SK-N-SH (cell line): ENCODE data around the gene MAP10. TPM values are rescaled to one million over a fixed set of nuclear protein-coding genes. Genes with fewer than 3 reads are reported as not detected.

Experiments
- CTCF ChIA-PET: fragments of 300-600, 350-600 bp; formaldehyde crosslinking; extraction: SDS; loops from one replicate; lab custom pipeline; 2021; lab: Yijun Ruan, JAX
- POLR2A ChIA-PET: fragments of 350-600 bp; sonication (Branson Sonifier 250); formaldehyde crosslinking; extraction: SDS; loops from one replicate; lab custom pipeline; 2020; ENCODE audit warnings: antibody characterized with exemption, inconsistent platforms; lab: Yijun Ruan, JAX
- DNase-seq: peaks from one replicate; pipeline ENCODE4 v3.0.0; 2012
- H2AFZ ChIP-seq: fragments of 200-600 bp; sonication (generic); 2 replicates; pipeline ENCODE4 v1.8.1; 2016; ENCODE audit warnings: antibody characterized with exemption, mild to moderate bottlenecking, low read depth
- H3F3A ChIP-seq: fragments of 200-600 bp; sonication (generic); replicated peaks from 2 replicates; pipeline ENCODE3; 2016; ENCODE audit warnings: antibody characterized with exemption, mild to moderate bottlenecking; ENCODE audit not compliant: insufficient read depth
- H3K27ac ChIP-seq, 2 experiments: fragments of 200-500 bp in 1 of 2; fragments of 200-600 bp in 1 of 2; sonication (Bioruptor generic) in 1 of 2; sonication (generic), shearing (Covaris generic) in 1 of 2; 2 replicates each; pipeline versions ENCODE4 v1.5.1 to v1.6.1; 2014 to 2016; ENCODE audit warnings: low read depth in 2 of 2, inconsistent platforms in 1 of 2, low read length in 1 of 2, mild to moderate bottlenecking in 1 of 2, mixed read lengths in 1 of 2
- H3K27me3 ChIP-seq: fragments of 200-600 bp; sonication (generic), shearing (Covaris generic); 2 replicates; pipeline ENCODE4 v1.6.1; 2016; ENCODE audit warnings: mixed run types; ENCODE audit not compliant: insufficient read depth
- H3K36me3 ChIP-seq, 2 experiments: fragments of 200-500 bp in 1 of 2; fragments of 200-600 bp in 1 of 2; sonication (Bioruptor generic) in 1 of 2; sonication (generic) in 1 of 2; replicated peaks in 1 of 2; 2 replicates each; pipeline versions ENCODE3 to v1.5.1; 2014 to 2016; ENCODE audit warnings: low read length in 1 of 2, mild to moderate bottlenecking in 1 of 2; ENCODE audit not compliant: insufficient read depth in 2 of 2, control insufficient read depth in 1 of 2
- H3K4me1 ChIP-seq, 2 experiments: fragments of 200-500 bp in 1 of 2; fragments of 200-600 bp in 1 of 2; sonication (Bioruptor generic) in 1 of 2; sonication (generic), shearing (Covaris generic) in 1 of 2; 2 replicates each; pipeline versions ENCODE4 v1.5.1 to v1.6.1; 2014 to 2016; ENCODE audit warnings: low read depth in 1 of 2, low read length in 1 of 2, mixed run types in 1 of 2; ENCODE audit not compliant: insufficient read depth in 2 of 2, control insufficient read depth in 1 of 2
- H3K4me2 ChIP-seq: fragments of 200-600 bp; sonication (generic), shearing (Covaris generic); 2 replicates; pipeline ENCODE4 v1.6.1; 2017; ENCODE audit warnings: mixed run types
- H3K4me3 ChIP-seq, 2 experiments: fragments of 200-500 bp in 1 of 2; fragments of 200-600 bp in 1 of 2; sonication (Bioruptor generic) in 1 of 2; sonication (generic), shearing (Covaris generic) in 1 of 2; 2 replicates each; pipeline versions ENCODE4 v1.5.1 to v1.8.1; 2014 to 2016; ENCODE audit warnings: low read depth in 2 of 2, inconsistent platforms in 1 of 2, low read length in 1 of 2, mild to moderate bottlenecking in 1 of 2, mixed read lengths in 1 of 2, moderate library complexity in 1 of 2
- H3K79me2 ChIP-seq: fragments of 200-600 bp; sonication (generic); 2 replicates; pipeline ENCODE4 v1.8.1; 2017; ENCODE audit warnings: mild to moderate bottlenecking; ENCODE audit not compliant: insufficient read depth
- H3K9ac ChIP-seq: fragments of 200-600 bp; sonication (generic); 2 replicates; pipeline ENCODE4 v1.6.1; 2017; ENCODE audit warnings: mixed run types
- H3K9me2 ChIP-seq: fragments of 200-600 bp; sonication (generic); 2 replicates; pipeline ENCODE4 v1.6.1; 2017; ENCODE audit warnings: mixed run types
- H3K9me3 ChIP-seq: fragments of 200-600 bp; sonication (generic); 2 replicates; pipeline ENCODE4 v1.6.1; 2017; ENCODE audit warnings: mixed run types, mild to moderate bottlenecking, moderate library complexity
- H4K20me1 ChIP-seq: fragments of 200-600 bp; sonication (generic); 2 replicates; pipeline ENCODE4 v1.6.1; 2017; ENCODE audit warnings: mild to moderate bottlenecking, mixed run types; ENCODE audit not compliant: insufficient read depth
- EP300 ChIP-seq, 2 experiments: IDR thresholded peaks; 2 replicates each; pipeline versions ENCODE4 v1.4.0 to v1.6.1; 2012; ENCODE audit warnings: borderline replicate concordance in 1 of 2, low read depth in 1 of 2, low read length in 1 of 2
- FOSL2 ChIP-seq: IDR thresholded peaks from 2 replicates; pipeline ENCODE4 v1.4.0; 2012; ENCODE audit warnings: low read depth, mild to moderate bottlenecking, moderate library complexity, borderline replicate concordance
- FOXM1 ChIP-seq: IDR thresholded peaks from 2 replicates; pipeline ENCODE4 v1.4.0; 2012; ENCODE audit warnings: low read depth, mild to moderate bottlenecking
- GABPA ChIP-seq: IDR thresholded peaks from 2 replicates; pipeline ENCODE4 v1.4.0; 2012; ENCODE audit warnings: low read depth, mild to moderate bottlenecking
- GATA2 ChIP-seq: sonication (generic); formaldehyde crosslinking; IDR thresholded peaks from 2 replicates; pipeline ENCODE4 v1.5.0; 2020; ENCODE audit warnings: mild to moderate bottlenecking, missing genetic modification reagents
- JUND ChIP-seq: IDR thresholded peaks from 2 replicates; pipeline ENCODE4 v1.4.0; 2012
- MAX ChIP-seq: IDR thresholded peaks from 2 replicates; pipeline ENCODE4 v1.4.0; 2012; ENCODE audit warnings: low read depth
- NRF1 ChIP-seq: IDR thresholded peaks from 2 replicates; pipeline ENCODE4 v1.6.1; 2012; ENCODE audit warnings: low read depth, mild to moderate bottlenecking, low read length
- POLR2AphosphoS5 ChIP-seq: IDR thresholded peaks from 2 replicates; pipeline ENCODE4 v1.6.1; 2012; ENCODE audit warnings: low read depth, low read length
- RCOR1 ChIP-seq: fragments of 150-350 bp; IDR thresholded peaks from 2 replicates; pipeline ENCODE4 v1.6.1; 2017; ENCODE audit warnings: antibody characterized with exemption, low read length
- REST ChIP-seq: IDR thresholded peaks from 2 replicates; pipeline ENCODE4 v1.6.1; 2012; ENCODE audit warnings: mild to moderate bottlenecking, low read depth, low read length, moderate library complexity
- RXRA ChIP-seq: IDR thresholded peaks from 2 replicates; pipeline ENCODE4 v1.4.0; 2012; ENCODE audit warnings: low read depth, mild to moderate bottlenecking, borderline replicate concordance
- SIN3A ChIP-seq: IDR thresholded peaks from 2 replicates; pipeline ENCODE4 v1.6.1; 2012; ENCODE audit warnings: low read depth, mild to moderate bottlenecking, low read length, moderate library complexity, borderline replicate concordance
- SMC3 ChIP-seq: IDR thresholded peaks from 2 replicates; pipeline ENCODE4 v1.6.1; 2012; ENCODE audit warnings: low read depth, low read length, improper control_type of control experiment
- TAF1 ChIP-seq: IDR thresholded peaks from 2 replicates; pipeline ENCODE4 v1.6.1; 2012; ENCODE audit warnings: low read depth, mild to moderate bottlenecking, low read length, moderate library complexity, borderline replicate concordance
- USF1 ChIP-seq: IDR thresholded peaks from 2 replicates; pipeline ENCODE4 v1.4.0; 2012; ENCODE audit warnings: low read depth, borderline replicate concordance
- WGBS: methylation state at CpG from one replicate; pipeline ENCODE4 v1.1.6; 2017; ENCODE audit warnings: low lambda C conversion rate; 5-methylcytosine and 5-hydroxymethylcytosine counted together
- polyA plus RNA-seq, 3 experiments: library from polyadenylated mRNA; depleted of rRNA; stranded (reverse); fragments of >200 nt; gene quantifications; 2 replicates each; pipeline ENCODE4 v1.2.3, GENCODE V29; 2012

Gene MAP10
- polyA plus RNA-seq, 1 of the 3 experiments (the other 2 are of a cell fraction): 0.43 TPM

- 70% methylated on average over 7 of the region's 7 CpGs for WGBS
- POLR2A ChIA-PET: no interaction called here
These were observed 18.3 kb upstream of the MAP10 start for GRCh38 chr1:232786845-232787455.

GRCh38 chr1:232788235-232788872 is 16.9 kb upstream of the MAP10 start:
- Histone ChIP-seq H3K27ac (no peak overlapping the region), H3K27me3 (no peaks in the 10 kb centered on the region), H4K20me1 (no peaks in the 10 kb centered on the region), H3K4me3 (no peak overlapping the region; a peak in 1 of 4 replicates), H3K4me2 (no peak overlapping the region), H3K9me2 (no peaks in the 10 kb centered on the region), H3F3A (no peaks in the 10 kb centered on the region), H3K36me3 (no peaks in the 10 kb centered on the region), H3K9ac (no peak overlapping the region), H3K79me2 (no peaks in the 10 kb centered on the region), H3K9me3 (no peaks in the 10 kb centered on the region), H3K4me1 (no peaks in the 10 kb centered on the region; a peak in 1 of 4 replicates), H2AFZ (no peak overlapping the region)
- DNase-seq: no peak
- WGBS: 45% methylated on average over 7 of the region's 7 CpGs
- CTCF ChIA-PET: no interaction called here
- POLR2A ChIA-PET: no interaction called here
- TF ChIP-seq RXRA (no peak), USF1 (no peak), SMC3 (no peak), GABPA (no peak), MAX (no peak), NRF1 (no peak), JUND (no peak), EP300 (IDR thresholded peaks at IDR 0.05; ENCODE audit: borderline replicate concordance in 1 of 2, low read depth in 1 of 2, low read length in 1 of 2) (no peak), FOSL2 (no peak), SIN3A (no peak), TAF1 (no peak)

More at GRCh38 chr1:232786845-232787455, 18.3 kb upstream of the MAP10 start:
- no peaks in the 10 kb centered on the region for H3K27me3 ChIP-seq
- H3K36me3 ChIP-seq: no peaks in the 10 kb centered on the region
- no peak overlapping the region for H3K4me2 ChIP-seq
- H3K79me2 ChIP-seq: no peaks in the 10 kb centered on the region
- H3K27ac ChIP-seq: no peak overlapping the region
- H3F3A ChIP-seq: no peaks in the 10 kb centered on the region
- no peak overlapping the region for H2AFZ ChIP-seq
- no peak overlapping the region for H3K4me3 ChIP-seq
- H3K4me1 ChIP-seq: no peaks in the 10 kb centered on the region
- H3K9me3 ChIP-seq: no peaks in the 10 kb centered on the region
- H4K20me1 ChIP-seq: no peaks in the 10 kb centered on the region
- no peak overlapping the region for H3K9ac ChIP-seq
- H3K9me2 ChIP-seq: no peaks in the 10 kb centered on the region
- DNase-seq: no peak
- TF ChIP-seq USF1 (no peak), GATA2 (CRISPR knock-in tag) (no peak), POLR2AphosphoS5 (no peak), REST (no peak), RXRA (no peak), RCOR1 (no peak), FOXM1 (no peak)
- CTCF ChIA-PET: interaction anchor here (1.0 kb wide), 1 partner anchor 14 kb away, joined by 3 read pairs; no protein-coding TSS in a partner anchor
